ENCODE measurements around the gene TMPRSS11D. TPM values are rescaled to one million over a fixed set of nuclear protein-coding genes. Genes with fewer than 3 reads are reported as not detected.

The TMPRSS11D gene
- total RNA-seq, 1 experiment from 2014 or later, result not detected

DNA sequence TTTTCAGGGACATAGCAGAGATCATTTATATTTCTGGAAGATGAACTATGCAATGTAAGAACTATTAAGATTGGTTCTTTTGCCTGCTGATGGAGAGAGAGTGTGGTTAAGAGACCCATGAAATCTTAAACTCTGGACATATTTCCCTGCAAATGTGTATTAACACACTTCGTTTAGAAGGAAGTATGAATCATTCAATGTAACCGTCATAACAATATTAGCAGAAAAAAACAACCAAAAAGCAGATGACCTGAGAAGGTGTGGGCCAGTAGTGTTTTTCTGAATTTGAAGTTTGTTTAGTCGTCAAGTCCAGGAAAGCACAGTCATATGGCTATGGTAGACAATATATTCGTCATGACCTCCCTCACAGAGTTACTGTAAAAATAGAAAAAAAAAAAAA, 2.5 kb upstream of the TMPRSS11D start:
- Histone ChIP-seq H3K14ac (ENCODE audit: insufficient read depth, low read length) (no peak overlapping the region), H3K79me1 (ENCODE audit: insufficient read depth, low read depth, low read length, poor library complexity, severe bottlenecking) (no peaks in the 10 kb centered on the region), H4K91ac (ENCODE audit: insufficient read length, low read depth, low read length) (no peak overlapping the region), H3K9me3 (ENCODE audit: control insufficient read depth, low read depth, low read length) (no peaks in the 10 kb centered on the region), H3K79me2 (ENCODE audit: insufficient read depth, low read length) (no peaks in the 10 kb centered on the region), H3K4me1 (ENCODE audit: insufficient read depth, low read length) (no peaks in the 10 kb centered on the region), H3K4ac (ENCODE audit: low read depth, low read length) (no peak overlapping the region), H2AK5ac (ENCODE audit: insufficient read length, low read length) (no peak overlapping the region), H3K56ac (ENCODE audit: insufficient read length, low read depth, low read length) (no peak overlapping the region), H2BK20ac (ENCODE audit: low read depth, low read length, poor library complexity, severe bottlenecking) (no peak overlapping the region), H2AFZ (ENCODE audit: low read length) (no peak overlapping the region), H2BK5ac (ENCODE audit: insufficient read length, low read length) (no peak overlapping the region), H2BK15ac (ENCODE audit: low read depth, low read length) (no peak overlapping the region), H3K9ac (ENCODE audit: extremely low read depth, insufficient read length, low read length) (no peak overlapping the region), H3K23ac (ENCODE audit: insufficient read length, low read depth, low read length) (no peak overlapping the region), H3K4me2 (ENCODE audit: insufficient read depth, insufficient read length, low read length) (no peak overlapping the region), H3K27me3 (ENCODE audit: insufficient read depth, low read length) (no peaks in the 10 kb centered on the region), H2BK120ac (ENCODE audit: low read depth, low read length, poor library complexity, severe bottlenecking) (no peak overlapping the region), H4K5ac (ENCODE audit: insufficient read length, low read depth, low read length) (no peak overlapping the region), H2BK12ac (ENCODE audit: insufficient read length, low read depth, low read length) (no peak overlapping the region), H3K27ac (ENCODE audit: insufficient read length, low read depth, low read length) (no peak overlapping the region), H4K8ac (replicated peaks; ENCODE audit: insufficient read length, low read depth, low read length) (no peak overlapping the region), H4K20me1 (ENCODE audit: control insufficient read depth, insufficient read depth, insufficient read length) (no peaks in the 10 kb centered on the region), H3T11ph (ENCODE audit: low read length) (no peak overlapping the region), H3K23me2 (ENCODE audit: insufficient read length, low read depth, low read length, poor library complexity, severe bottlenecking) (no peaks in the 10 kb centered on the region), H3K18ac (ENCODE audit: insufficient read length, low read depth, low read length) (no peak overlapping the region)
- TF ChIP-seq, protein P1, sequence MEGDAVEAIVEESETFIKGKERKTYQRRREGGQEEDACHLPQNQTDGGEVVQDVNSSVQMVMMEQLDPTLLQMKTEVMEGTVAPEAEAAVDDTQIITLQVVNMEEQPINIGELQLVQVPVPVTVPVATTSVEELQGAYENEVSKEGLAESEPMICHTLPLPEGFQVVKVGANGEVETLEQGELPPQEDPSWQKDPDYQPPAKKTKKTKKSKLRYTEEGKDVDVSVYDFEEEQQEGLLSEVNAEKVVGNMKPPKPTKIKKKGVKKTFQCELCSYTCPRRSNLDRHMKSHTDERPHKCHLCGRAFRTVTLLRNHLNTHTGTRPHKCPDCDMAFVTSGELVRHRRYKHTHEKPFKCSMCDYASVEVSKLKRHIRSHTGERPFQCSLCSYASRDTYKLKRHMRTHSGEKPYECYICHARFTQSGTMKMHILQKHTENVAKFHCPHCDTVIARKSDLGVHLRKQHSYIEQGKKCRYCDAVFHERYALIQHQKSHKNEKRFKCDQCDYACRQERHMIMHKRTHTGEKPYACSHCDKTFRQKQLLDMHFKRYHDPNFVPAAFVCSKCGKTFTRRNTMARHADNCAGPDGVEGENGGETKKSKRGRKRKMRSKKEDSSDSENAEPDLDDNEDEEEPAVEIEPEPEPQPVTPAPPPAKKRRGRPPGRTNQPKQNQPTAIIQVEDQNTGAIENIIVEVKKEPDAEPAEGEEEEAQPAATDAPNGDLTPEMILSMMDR (conservative IDR thresholded peaks at IDR 0.05), result no peak
- H3K9me3 Mint-ChIP-seq, result no peaks in the 10 kb centered on the region; a peak in 1 of 5 replicates
- H3K27ac Mint-ChIP-seq, result no peak overlapping the region; a peak in 1 of 7 replicates
- H3K36me3 Mint-ChIP-seq (ENCODE audit: insufficient read depth in 1 of 3, low read depth in 3 of 3), result no peaks in the 10 kb centered on the region
- H3K27me3 Mint-ChIP-seq (ENCODE audit: low read depth), result no peaks in the 10 kb centered on the region
- DNase-seq, result no peak
- H3K4me3 Mint-ChIP-seq, result no peak overlapping the region
- no CpG with 5 or more reads among the region's 4 CpGs for WGBS (ENCODE audit: extremely low coverage, insufficient read length, low lambda C conversion rate)
- peaks cover 0 to 8% of the 10 kb centered on the region in 2 experiments; a peak in 2 of 4 replicates for H3K4me1 Mint-ChIP-seq

Data from H9 (cell line).